NCI-H748 treated with DMSO at 0.1 percent for 48 hours (cell line): ENCODE results near the gene NR1I2.

Experiments
- DNase-seq: peaks from one replicate; lab custom pipeline; 2025; lab: John Stamatoyannopoulos, UW

Gene NR1I2

GRCh38 chr3:119781330-119782198, at the start of gene NR1I2:
Gene NR1I2, plus strand, starts transcription at chr3:119782101.
- no peak for DNase-seq

- DNase-seq, result no peak
Measured at GRCh38 chr3:119733812-119734211, 48.1 kb upstream of the NR1I2 start.

DNA sequence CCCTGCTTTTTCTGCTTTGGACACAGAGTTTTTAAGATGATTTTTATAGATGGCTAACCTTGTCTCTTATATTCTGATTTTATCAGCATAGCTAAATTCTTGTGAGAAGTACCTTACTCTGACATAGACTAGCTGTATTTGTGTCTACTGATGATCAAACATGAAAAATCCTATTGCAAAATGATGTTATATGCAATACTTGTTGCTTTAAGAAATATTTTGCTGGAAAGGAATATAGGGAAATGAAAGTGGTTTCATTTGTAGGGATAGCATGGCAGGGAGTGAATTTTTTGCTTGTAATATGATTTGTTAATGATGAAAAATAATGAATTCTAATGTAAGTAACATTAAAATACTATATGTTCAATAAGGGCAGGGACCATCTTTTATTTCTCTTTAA, 43.2 kb upstream of the NR1I2 start:
- no peak for DNase-seq

- DNase-seq, result no peak
Measured at GRCh38 chr3:119741657-119742590, 40.0 kb upstream of the NR1I2 start.

DNA sequence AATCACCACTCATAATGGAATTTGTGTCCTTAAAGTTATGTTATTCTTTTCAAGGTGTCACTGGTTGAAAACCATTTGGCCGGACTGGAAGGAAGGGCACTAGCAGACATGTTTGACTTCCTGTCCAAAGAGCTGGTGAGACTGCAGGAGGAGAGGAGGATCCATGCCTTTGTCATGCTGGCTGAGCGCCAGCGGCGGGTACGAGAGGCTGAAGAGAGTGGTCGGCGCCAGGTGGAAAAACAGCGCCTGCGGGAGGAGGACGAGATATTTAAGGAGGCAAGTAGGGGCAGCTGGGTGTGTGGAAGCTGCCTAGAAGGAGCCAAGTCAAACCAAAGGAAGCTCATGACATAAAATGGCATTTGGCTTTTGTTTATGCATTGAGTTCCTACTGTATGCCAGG, 38.0 kb upstream of the NR1I2 start:
- DNase-seq, result no peak

GRCh38 chr3:119745942-119746341, 36.0 kb upstream of the NR1I2 start:
- DNase-seq, result no peak

DNA sequence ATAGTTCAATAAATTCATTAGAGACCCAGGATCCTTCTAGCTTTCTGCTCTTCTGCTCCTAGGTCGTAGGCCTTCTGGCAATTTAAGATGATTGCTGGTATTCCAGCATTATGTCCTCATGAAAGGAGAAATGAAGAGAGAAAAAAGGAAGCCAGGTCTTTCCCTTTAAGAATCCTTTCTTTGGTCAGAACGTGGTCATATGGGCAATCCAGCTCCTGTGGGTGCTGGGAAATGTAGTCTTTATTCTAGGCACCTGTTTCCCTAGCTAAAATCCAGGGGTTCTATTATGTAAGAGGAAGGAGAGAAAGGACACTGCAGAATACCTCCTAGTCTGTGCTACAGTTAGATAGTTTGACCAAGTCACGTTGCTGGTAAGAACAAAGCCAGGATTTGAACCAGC, 35.5 kb upstream of the NR1I2 start:
- DNase-seq, result no peak

DNA sequence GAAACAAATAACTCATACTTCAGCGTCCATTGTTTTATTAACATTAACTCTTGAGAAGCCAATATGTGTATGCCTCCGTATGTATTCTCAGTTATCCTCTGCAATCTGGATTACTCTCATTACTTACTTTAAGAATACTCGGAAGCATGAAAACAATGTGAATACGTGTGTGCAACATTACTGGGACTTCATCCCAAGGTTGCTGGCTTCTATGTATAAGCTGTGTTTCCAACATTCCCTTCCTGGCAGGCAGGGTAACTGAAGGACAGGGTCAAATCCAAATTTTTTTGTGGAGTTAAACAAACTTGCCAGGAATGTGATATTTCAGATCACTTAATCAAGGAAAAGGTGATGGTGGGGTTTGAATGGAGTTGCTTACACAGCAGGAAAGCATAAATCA, 34.5 kb upstream of the NR1I2 start:
- no peak for DNase-seq

- no peak for DNase-seq
Measured at GRCh38 chr3:119748991-119749390, 32.9 kb upstream of the NR1I2 start.

DNA sequence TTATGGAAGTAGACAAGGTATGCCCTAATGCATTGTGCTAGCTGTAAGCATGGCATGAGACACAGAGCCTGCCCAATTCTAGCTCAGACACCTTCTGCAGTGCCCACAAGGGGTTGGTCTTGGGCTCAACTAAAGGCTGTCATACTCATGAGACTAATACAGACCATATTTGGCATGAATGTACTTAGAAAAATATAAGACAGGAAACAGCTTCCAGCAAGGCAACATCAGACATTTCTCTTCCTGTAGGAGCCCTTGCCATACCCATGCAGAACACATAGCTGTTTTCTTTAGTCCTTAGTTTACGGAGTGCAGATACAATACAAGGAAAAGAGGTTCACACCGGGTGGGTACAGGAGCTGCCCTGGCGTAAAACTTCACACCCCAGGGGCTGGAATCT, 30.5 kb upstream of the NR1I2 start:
- DNase-seq, result no peak

- DNase-seq, result no peak
Measured at GRCh38 chr3:119759962-119760361, 21.9 kb upstream of the NR1I2 start.

- no peak for DNase-seq
Measured at GRCh38 chr3:119762876-119763275, 19.0 kb upstream of the NR1I2 start.

DNA sequence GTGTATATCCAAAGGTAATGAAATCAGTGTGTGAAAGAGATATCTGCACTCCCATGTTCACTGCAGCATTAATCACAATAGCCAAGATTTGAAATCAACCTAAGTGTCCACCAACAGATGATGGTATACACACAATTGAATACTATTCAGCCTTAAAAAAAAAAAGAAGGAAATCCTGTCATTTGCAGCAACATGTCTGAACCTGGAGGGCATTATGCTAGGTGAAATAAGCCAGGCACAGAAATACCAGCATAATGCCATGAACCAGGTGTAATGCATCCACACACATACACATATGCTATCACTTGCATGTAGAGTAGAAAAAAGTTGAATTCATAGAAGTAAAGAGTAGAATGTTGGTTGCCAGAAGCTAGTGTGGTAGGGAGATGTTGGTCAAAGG, 18.4 kb upstream of the NR1I2 start:
- DNase-seq, result no peak

GRCh38 chr3:119765239-119765638, 16.7 kb upstream of the NR1I2 start:
- DNase-seq, result no peak

DNA sequence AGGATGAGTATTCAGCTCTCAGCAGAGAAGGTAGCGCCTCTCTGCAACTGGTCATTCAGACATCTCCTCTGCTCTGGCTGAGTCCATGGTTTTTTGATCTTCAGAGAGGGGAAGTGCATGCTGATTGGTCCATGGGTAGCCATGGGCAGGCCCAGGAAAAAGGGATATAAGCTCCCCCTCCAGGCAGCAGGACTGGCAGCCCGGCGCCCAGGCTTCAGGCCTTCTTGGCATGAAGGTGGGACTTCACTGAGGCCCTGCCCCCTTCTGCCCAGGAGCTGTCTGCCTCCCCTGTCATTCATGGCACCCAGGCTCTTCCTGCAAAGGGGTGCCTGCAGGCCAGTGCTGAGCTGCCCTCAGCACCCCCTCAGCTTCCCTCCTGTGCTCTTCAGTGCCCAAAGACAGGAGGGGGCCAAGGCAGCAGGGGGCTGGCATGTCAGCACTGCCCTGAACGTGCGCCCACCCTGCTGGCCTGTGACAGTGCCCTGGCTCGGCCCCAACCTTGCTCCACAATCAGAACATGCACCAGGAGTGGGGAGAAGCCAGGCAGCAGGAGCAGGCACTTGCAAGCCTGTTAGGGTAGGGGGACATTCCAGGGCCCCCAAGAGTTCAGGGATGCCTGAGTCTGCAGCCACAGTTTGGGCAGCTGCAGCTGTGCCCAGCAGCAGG, 13.8 kb upstream of the NR1I2 start:
- no peak for DNase-seq

GRCh38 chr3:119768668-119769393, 13.1 kb upstream of the NR1I2 start:
- DNase-seq, result no peak

GRCh38 chr3:119769394-119770149, 12.3 kb upstream of the NR1I2 start:
- no peak for DNase-seq

- DNase-seq, result no peak
Measured at GRCh38 chr3:119774444-119774843, 7.5 kb upstream of the NR1I2 start.

DNA sequence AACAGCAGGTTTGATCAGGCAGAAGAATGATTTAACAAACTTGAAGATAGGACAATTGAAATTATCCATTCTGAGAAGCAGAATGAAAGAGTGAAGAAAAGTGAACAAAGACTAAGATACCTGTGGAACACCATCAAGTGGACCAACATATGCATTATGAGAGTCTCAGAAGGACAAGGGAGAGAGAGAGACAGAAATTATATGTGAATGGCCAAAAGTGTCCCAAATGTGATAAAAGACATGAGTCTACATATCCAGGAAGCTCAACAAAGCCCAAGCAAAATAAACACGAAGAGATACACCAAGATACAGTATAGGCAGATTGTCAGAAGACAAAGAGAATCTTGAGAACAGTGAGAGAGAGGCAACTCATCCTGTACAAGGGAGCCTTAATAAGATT, 5.6 kb upstream of the NR1I2 start:
- no peak for DNase-seq

- DNase-seq, result no peak
Measured at GRCh38 chr3:119778176-119778575, 3.7 kb upstream of the NR1I2 start.

GRCh38 chr3:119778811-119779210, 3.1 kb upstream of the NR1I2 start:
- DNase-seq, result no peak
